ENCODE results near the gene ZNF827.

The ZNF827 gene

DNA sequence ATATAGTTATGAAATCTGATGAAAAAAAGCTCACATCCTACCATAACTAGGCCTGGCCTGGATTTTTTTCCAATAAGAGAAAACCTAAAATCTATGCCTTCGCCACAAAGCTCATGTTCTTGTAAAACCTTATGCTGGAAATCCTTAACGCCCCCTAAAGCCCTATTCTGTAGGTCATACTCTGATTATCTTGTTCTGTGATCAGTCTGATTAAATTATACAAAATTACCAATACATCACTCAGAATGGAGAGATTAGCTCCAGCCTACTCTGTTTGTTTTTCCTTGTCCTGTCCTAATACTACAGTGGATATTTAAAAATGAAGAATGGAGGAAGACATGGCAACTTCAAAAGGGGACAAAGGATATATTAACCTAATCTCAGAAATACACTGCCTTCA, 7.2 kb downstream of the ZNF827 start:
- DNase-seq: no peak

- DNase-seq: no peak
Observed at GRCh38 chr4:145930592-145930991, 8.0 kb downstream of the ZNF827 start.

DNA sequence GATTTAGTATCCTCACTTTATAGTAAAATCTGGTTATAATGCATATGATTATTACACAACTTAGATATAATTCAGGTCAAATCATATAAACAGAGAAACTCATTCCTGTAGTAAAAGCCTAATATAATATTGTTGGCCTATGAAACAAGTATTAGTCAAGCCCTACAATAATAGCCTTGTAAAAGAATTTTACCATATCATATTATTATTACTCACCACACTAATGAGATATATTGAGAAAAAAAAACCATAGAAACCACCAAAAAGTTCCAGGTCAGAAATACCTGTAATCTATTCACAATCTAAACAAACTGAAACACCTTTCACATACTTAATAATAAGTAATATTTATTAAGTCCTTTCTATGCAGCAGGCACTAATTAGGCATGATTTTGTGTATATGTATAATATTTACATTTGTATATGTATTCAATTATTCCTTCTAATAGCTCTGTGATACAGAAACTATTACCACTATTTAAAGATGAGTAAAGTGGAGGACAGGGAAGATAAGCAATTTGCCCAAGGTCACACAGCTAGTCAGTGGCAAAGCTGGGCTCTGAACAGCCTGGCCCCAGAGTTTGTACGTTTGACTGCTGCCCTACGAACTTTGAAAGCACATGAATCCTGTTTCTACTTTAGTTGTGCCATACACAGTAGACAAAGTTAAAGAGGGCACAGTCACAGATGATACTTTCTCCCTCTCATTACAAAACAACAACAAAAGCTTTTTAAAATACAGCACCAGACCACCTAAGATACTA, 9.0 kb downstream of the ZNF827 start:
- DNase-seq: no peak

DNA sequence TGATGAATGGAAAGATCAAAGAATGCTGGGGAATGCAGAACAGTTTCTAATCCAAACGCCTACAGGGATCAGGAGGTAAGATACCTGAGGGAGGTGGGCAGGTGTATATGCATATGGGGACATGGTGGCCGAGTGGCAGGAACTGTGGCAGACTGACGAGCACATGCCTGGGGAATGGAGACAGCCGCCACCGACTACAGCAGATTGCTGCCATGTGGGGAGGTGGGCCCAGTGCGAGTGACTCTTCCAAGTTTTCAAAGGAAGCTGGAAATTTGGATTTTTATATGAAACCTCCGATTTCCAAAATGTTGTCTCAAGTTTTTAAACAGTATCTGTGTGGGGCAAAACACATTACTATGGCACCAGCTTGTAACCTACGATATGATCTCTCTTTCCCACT, 9.9 kb downstream of the ZNF827 start:
- no peak for DNase-seq

DNA sequence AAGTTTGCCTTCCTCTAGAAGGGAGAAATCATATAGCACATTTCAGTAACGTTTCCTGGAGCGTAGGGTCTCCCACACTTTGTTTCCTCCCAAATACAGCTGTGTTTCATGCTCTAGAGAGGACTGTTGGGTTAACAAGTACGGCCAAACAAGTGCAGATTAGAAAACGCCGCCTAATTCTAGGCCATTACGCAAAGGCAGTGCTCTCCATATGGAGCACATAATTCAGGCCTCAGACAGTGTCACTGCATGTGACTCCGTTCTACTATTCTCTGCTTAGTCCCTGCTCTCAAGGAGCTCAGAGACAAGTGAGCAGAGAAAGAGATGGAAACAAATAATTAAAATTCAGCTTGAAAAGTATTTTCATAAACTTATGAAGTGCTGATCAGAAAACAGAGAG, 11.6 kb downstream of the ZNF827 start:
- DNase-seq: no peak

DNA sequence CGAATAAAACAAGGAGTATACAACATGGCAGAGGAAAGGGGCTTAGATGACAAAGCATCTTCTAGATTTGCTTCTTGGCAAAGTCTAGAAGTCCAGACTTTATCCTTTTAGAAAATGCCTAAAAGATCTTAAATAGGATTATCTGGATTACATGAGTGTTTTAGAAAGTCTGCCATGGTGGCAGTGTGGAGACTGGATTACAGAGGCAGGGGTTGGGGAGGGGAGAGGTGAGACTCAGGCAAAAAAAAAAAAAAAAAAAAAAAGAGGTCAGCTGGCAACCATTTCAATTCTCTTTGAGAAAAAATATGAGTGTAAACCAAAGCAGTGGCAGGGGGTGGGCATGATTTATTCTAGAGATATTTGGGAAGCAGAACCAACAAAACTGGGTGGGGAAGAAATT, 17.4 kb downstream of the ZNF827 start:
- no peak for DNase-seq

GRCh38 chr4:145920205-145920604, 18.4 kb downstream of the ZNF827 start:
- DNase-seq: no peak

- DNase-seq: no peak
Observed at GRCh38 chr4:145912376-145912775, 26.2 kb downstream of the ZNF827 start.

GRCh38 chr4:145909773-145910172, 28.9 kb downstream of the ZNF827 start:
- DNase-seq: no peak

DNA sequence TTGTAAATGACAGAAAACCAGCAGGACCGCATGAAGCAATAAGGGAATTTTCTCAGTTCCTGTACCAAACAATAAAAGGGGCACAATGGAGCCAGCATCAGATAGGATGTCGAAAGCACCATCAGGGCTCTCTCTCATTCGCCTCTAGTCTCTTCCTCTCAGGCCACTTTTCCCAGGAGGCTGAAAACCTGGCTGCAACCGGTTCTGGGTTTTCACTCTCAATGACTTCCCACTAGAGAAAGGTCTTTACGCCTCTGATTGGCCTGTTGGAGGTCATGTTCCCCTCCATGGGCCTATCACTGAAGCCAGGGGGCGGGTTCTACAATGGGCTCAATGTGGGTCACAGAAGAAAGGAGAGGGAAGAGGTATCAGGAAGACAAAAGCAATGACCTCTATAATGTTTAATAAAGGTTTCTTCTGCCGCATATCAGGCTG, 29.3 kb downstream of the ZNF827 start:
- DNase-seq: no peak

GRCh38 chr4:145907812-145908211, 30.8 kb downstream of the ZNF827 start:
- DNase-seq: no peak

DNA sequence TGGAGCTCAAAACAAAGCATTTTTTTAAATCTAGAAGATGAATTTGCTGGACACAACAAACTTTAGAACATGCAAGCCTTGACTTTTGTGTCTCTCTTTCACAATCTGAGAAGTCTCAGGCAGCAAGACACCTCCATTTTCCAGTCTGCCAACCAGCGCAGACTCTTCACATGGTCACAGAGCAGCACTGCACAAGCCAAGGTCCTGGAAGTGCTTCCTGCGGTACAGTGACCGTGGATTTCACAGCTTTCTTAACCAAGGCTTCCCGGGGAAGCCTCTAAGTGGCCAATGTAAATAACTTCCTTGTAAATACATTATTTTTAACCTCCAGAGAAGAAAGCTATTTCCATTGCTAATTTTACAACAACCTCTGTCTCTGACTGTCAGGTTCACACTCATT, 31.2 kb downstream of the ZNF827 start:
- DNase-seq: no peak

GRCh38 chr4:145904413-145905177, 34.0 kb downstream of the ZNF827 start:
- no peak for DNase-seq

GRCh38 chr4:145902522-145902921, 36.1 kb downstream of the ZNF827 start:
- DNase-seq: no peak

DNA sequence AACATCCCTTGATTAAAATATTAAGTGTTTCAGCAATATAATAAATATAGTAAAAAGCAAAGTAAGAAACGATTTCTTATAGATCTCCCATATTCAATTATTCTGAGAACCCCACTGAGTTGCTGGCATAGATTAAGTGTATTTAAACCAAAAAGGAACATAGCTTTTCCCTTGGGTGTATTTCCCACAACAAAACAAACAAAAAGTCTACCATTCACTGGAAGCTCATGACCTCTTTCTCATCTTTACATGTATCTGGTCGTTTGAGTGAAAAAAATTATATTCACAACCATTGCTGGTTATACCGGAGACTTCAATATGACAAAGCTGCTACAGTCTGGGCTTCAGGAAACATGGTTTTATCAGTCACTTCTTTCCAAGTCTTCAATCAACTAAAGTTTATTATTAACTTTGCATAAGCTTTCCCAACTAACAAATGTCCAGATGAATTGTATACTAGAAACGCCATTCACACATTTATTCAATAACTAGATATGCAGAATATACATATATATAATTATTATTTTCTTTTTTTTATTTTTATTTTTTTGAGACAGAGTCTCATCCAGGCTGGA, 38.6 kb downstream of the ZNF827 start:
- DNase-seq: no peak

- DNase-seq: no peak
Observed at GRCh38 chr4:145898926-145899531, 39.6 kb downstream of the ZNF827 start.

- DNase-seq: no peak
Observed at GRCh38 chr4:145898466-145898865, 40.2 kb downstream of the ZNF827 start.

- DNase-seq: no peak
Observed at GRCh38 chr4:145895056-145895455, 43.6 kb downstream of the ZNF827 start.

GRCh38 chr4:145891958-145892357, 46.7 kb downstream of the ZNF827 start:
- DNase-seq: no peak

DNA sequence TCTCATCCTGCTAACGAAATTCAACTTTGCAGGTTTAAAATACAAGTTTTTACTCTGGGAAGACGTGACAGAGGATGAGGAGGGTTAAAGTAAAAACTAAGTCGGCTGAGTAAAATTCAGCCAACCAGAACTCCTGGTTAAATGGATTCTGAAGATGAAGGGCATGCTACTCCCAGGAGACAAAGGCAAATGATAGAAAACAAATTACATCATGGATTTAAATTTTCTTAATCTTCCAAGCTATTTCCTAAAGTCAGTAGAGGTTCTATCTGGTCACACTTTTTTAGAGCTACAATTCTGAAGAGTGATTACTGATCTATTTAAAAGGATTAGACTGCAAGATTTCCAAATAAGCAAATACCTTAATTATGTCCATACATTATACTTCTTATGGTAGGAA, 47.9 kb downstream of the ZNF827 start:
- DNase-seq: no peak

DNA sequence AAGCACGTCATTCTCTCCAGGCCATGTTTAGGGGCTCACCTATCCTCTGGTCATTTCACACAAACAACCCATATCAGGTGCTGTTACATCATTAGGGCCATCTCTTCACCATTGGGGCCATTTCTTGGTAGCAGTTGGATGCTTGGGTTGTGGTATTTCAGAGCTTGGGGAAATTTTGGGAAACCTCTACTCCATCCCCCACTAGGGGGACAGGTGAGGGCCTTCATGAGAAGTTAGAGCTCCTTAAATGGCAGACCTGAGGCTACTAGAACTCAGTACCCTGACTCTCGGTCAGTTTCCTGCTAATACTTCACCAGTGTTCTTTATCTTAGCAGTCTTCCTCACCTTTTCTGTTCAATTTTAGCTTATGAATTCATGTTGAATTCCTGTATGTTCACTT, 50.2 kb downstream of the ZNF827 start:
- DNase-seq: no peak

- no peak for DNase-seq
Observed at GRCh38 chr4:145887241-145887991, 51.2 kb downstream of the ZNF827 start.

- no peak for DNase-seq
Observed at GRCh38 chr4:145886871-145887240, 51.8 kb downstream of the ZNF827 start.
